Mesenchymal stem cell (in vitro differentiated cells and primary cell): Measurements from ENCODE around the gene CARD11.
A peak's percentile ranks its signal among the peaks of the same experiment; 100 is the strongest.

Experiments
- DNase-seq: peaks from one replicate; pipeline ENCODE4 v3.0.0-alpha.2; 2013
- H2AFZ ChIP-seq: one replicate; pipeline ENCODE4 v1.6.1; 2013; ENCODE audit warnings: low read depth, mild to moderate bottlenecking, control low read depth, inconsistent platforms, low read length, moderate library complexity
- H2AK5ac ChIP-seq: 2 replicates; pipeline ENCODE4 v1.6.1; 2013; ENCODE audit warnings: low read length, moderate library complexity, mild to moderate bottlenecking, inconsistent platforms; ENCODE audit not compliant: severe bottlenecking
- H2BK120ac ChIP-seq: one replicate; pipeline ENCODE4 v1.6.1; 2013; ENCODE audit warnings: low read depth, mild to moderate bottlenecking, inconsistent platforms, low read length, moderate library complexity
- H2BK12ac ChIP-seq, 2 experiments: one replicate each; pipeline ENCODE4 v1.6.1; 2013; ENCODE audit warnings: inconsistent platforms in 2 of 2, low read length in 2 of 2, mild to moderate bottlenecking in 2 of 2, moderate library complexity in 2 of 2, control low read depth in 1 of 2
- H2BK15ac ChIP-seq: one replicate; pipeline ENCODE4 v1.6.1; 2013; ENCODE audit warnings: mild to moderate bottlenecking, low read depth, inconsistent platforms; ENCODE audit not compliant: poor library complexity, severe bottlenecking
- H2BK5ac ChIP-seq: 2 replicates; pipeline ENCODE4 v1.6.1; 2013; ENCODE audit warnings: low read depth, mild to moderate bottlenecking, low read length, control low read depth, inconsistent platforms; ENCODE audit not compliant: poor library complexity, severe bottlenecking
- H3K14ac ChIP-seq, 2 experiments: one replicate each; pipeline ENCODE4 v1.6.1; 2013; ENCODE audit warnings: inconsistent platforms in 2 of 2, low read length in 2 of 2, control low read depth in 1 of 2, mild to moderate bottlenecking in 1 of 2, moderate library complexity in 1 of 2
- H3K18ac ChIP-seq, 2 experiments: one replicate each; pipeline ENCODE4 v1.6.1; 2013; ENCODE audit warnings: inconsistent platforms in 2 of 2, low read length in 2 of 2, control low read depth in 1 of 2, low read depth in 1 of 2, mild to moderate bottlenecking in 1 of 2
- H3K23ac ChIP-seq, 2 experiments: one replicate each; pipeline ENCODE4 v1.6.1; 2013; ENCODE audit warnings: inconsistent platforms in 2 of 2, low read length in 2 of 2, mild to moderate bottlenecking in 2 of 2, moderate library complexity in 2 of 2, control low read depth in 1 of 2
- H3K27ac ChIP-seq: 2 replicates; pipeline ENCODE4 v1.5.1; 2013; ENCODE audit warnings: mild to moderate bottlenecking, moderate library complexity, low read length, control low read depth, inconsistent platforms; ENCODE audit not compliant: poor library complexity, severe bottlenecking
- H3K27me3 ChIP-seq, 2 experiments: 2 replicates each; pipeline versions ENCODE4 v1.6.1 to v1.7.0; 2013; ENCODE audit warnings: low read length in 2 of 2, mild to moderate bottlenecking in 2 of 2, moderate library complexity in 2 of 2, control low read depth in 1 of 2, inconsistent platforms in 1 of 2; ENCODE audit not compliant: control insufficient read depth in 1 of 2, insufficient read depth in 1 of 2
- H3K36me3 ChIP-seq, 2 experiments: 2 replicates each; pipeline versions ENCODE4 v1.6.1 to v1.7.0; 2013; ENCODE audit warnings: low read length in 2 of 2, control low read depth in 1 of 2, inconsistent platforms in 1 of 2, low read depth in 1 of 2, mild to moderate bottlenecking in 1 of 2; ENCODE audit not compliant: insufficient read depth in 2 of 2, control insufficient read depth in 1 of 2
- H3K4ac ChIP-seq, 2 experiments: one replicate each; pipeline ENCODE4 v1.6.1; 2013; ENCODE audit warnings: inconsistent platforms in 2 of 2, low read length in 2 of 2, mild to moderate bottlenecking in 2 of 2, moderate library complexity in 2 of 2, control low read depth in 1 of 2, low read depth in 1 of 2
- H3K4me1 ChIP-seq: 2 replicates; pipeline ENCODE4 v1.6.1; 2013; ENCODE audit warnings: low read depth, low read length, control low read depth; ENCODE audit not compliant: control insufficient read depth, insufficient read depth
- H3K4me2 ChIP-seq: 2 replicates; pipeline ENCODE4 v1.6.1; 2013; ENCODE audit warnings: low read length, mild to moderate bottlenecking, inconsistent platforms; ENCODE audit not compliant: poor library complexity, severe bottlenecking
- H3K4me3 ChIP-seq, 2 experiments: 2 replicates each; pipeline versions ENCODE4 v1.5.1 to v1.7.0; 2013; ENCODE audit warnings: low read length in 2 of 2, mild to moderate bottlenecking in 2 of 2, control low read depth in 1 of 2, low read depth in 1 of 2; ENCODE audit not compliant: insufficient read depth in 1 of 2
- H3K79me1 ChIP-seq: replicated peaks from 2 replicates; pipeline ENCODE4 v1.6.1; 2013; ENCODE audit warnings: mild to moderate bottlenecking, control low read depth, low read length, inconsistent platforms; ENCODE audit not compliant: poor library complexity, severe bottlenecking
- H3K9ac ChIP-seq: 2 replicates; pipeline ENCODE4 v1.7.0; 2013; ENCODE audit warnings: mild to moderate bottlenecking, low read length, moderate library complexity
- H3K9me3 ChIP-seq: 2 replicates; pipeline ENCODE4 v1.7.0; 2013; ENCODE audit warnings: mild to moderate bottlenecking, low read length; ENCODE audit not compliant: control insufficient read depth
- H4K8ac ChIP-seq: one replicate; pipeline ENCODE4 v1.6.1; 2013; ENCODE audit warnings: inconsistent platforms, mild to moderate bottlenecking, low read length, moderate library complexity
- H4K91ac ChIP-seq: one replicate; pipeline ENCODE4 v1.6.1; 2013; ENCODE audit warnings: mild to moderate bottlenecking, low read length, inconsistent platforms
- WGBS: methylation state at CpG from one replicate; pipeline ENCODE4 v1.1.7; 2013; ENCODE audit warnings: mixed read lengths; 5-methylcytosine and 5-hydroxymethylcytosine counted together

Gene CARD11

DNA sequence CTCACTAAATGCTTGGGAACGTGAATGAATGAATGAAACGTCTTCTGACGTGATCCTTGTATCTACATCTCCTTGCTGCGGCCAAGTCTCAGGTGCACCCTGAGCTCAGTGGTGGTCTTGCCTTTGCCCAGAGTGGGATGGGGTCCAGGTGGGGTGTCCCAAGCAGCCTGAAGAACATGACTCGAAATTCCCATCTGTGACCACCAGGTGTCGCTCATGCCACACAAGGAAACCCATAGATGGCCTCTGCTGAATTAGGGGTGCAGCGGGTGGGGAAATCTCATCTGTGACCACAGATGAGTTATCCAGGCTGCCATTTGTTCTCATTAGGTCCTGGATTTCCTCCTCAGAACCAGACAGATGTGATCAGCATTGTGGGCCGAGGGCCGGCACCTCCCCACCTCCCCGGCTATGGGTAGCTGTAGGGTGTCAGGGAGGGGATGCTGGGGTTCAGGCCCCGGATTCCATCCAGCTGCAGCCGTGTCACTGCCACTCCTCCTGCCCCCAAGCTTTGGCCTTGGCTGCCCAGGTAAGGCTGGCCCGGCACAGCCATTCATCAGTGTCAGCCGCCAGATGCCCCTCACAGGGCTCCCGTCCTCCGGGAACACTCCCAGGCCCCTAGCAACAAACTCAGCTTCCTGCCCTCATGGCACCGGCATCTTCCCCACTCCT, 178.5 kb downstream of the CARD11 start:
- H3K4me1 ChIP-seq, result peaks cover 24% of the 10 kb centered on the region
- H2AFZ ChIP-seq, result no peak overlapping the region
- H3K9me3 ChIP-seq, result no peaks in the 10 kb centered on the region
- no peak overlapping the region for H3K27ac ChIP-seq
- peak overlapping the region; percentile 56 for H2BK120ac ChIP-seq
- no peaks in the 10 kb centered on the region for H3K36me3 ChIP-seq
- 66% methylated on average over 17 of the region's 17 CpGs for WGBS
- peak overlapping the region; percentile 0 to 57 for H3K4ac ChIP-seq
- no peak overlapping the region for H3K23ac ChIP-seq
- no peak overlapping the region for H3K4me3 ChIP-seq
- no peak overlapping the region for H3K4me2 ChIP-seq
- H3K27me3 ChIP-seq, result no peaks in the 10 kb centered on the region
- peak overlapping the region; percentile 60 for H2BK15ac ChIP-seq
- peak; percentile 78 for DNase-seq
- no peak overlapping the region for H3K9ac ChIP-seq
- no peaks in the 10 kb centered on the region for H3K79me1 ChIP-seq
- no peak overlapping the region for H3K14ac ChIP-seq
- H4K91ac ChIP-seq, result peak overlapping the region; percentile 74
- no peak overlapping the region for H2BK5ac ChIP-seq
- H2BK12ac ChIP-seq, result peak overlapping the region; percentile 94 to 98
- H4K8ac ChIP-seq, result peak overlapping the region; percentile 89
- H3K18ac ChIP-seq, result peak overlapping the region; percentile 44 to 82
- H2AK5ac ChIP-seq, result no peak overlapping the region

DNA sequence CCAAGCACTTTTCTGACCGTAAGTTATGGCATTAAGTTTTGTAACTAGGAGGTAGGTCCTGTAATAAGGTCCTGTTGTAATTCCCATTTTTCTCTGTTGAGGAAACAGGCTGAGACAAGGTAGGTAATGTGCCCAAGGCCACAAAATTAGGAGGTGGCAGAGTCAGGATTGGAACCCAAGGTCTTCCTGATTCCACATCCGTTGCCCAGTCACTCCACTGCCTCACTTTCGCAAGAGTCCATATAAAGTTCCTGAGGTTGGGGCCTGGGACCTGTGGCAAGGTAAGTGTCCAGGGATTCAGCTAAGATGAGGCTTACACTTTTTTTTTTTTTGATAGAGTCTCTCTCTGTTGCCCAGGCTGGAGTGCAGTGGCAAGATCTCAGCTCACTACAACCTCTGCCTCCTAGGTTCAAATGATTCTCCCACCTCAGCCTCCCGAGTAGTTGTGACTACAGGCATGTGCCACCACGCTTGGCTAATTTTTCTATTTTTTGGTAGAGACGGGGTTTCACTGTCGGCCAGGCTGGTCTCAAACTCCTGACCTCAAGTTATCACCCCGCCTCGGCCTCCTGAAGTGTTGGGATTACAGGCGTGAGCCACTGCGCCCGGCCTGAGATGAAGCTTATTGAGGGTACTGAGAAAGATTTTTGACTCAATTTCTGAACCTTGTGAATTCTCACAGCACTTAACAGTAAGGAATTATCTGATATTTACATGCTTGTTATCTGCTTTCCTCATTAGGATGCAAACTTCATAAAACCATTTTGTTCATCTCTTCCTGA, 179.3 kb downstream of the CARD11 start:
- no peak for DNase-seq
- H3K23ac ChIP-seq, result no peak overlapping the region
- peak overlapping the region; percentile 89 for H2BK120ac ChIP-seq
- no peaks in the 10 kb centered on the region for H3K36me3 ChIP-seq
- H3K27me3 ChIP-seq, result no peaks in the 10 kb centered on the region
- peak overlapping the region; percentile 19 for H2BK5ac ChIP-seq
- H3K9me3 ChIP-seq, result no peaks in the 10 kb centered on the region
- WGBS, result 83% methylated on average over 8 of the region's 12 CpGs
- peak overlapping the region; percentile 96 for H4K91ac ChIP-seq
- H3K4me2 ChIP-seq, result no peak overlapping the region
- H3K9ac ChIP-seq, result peak overlapping the region; percentile 90
- H3K27ac ChIP-seq, result peak overlapping the region; percentile 96
- H3K4ac ChIP-seq, result peak overlapping the region; percentile 48 to 85
- peak overlapping the region; percentile 93 to 98 for H3K18ac ChIP-seq
- no peak overlapping the region for H2AFZ ChIP-seq
- H2BK12ac ChIP-seq, result peak overlapping the region; percentile 94 to 98
- peak overlapping the region; percentile 86 for H2BK15ac ChIP-seq
- H3K14ac ChIP-seq, result peak overlapping the region in 1 of 2 experiments; percentile 44
- no peaks in the 10 kb centered on the region for H3K79me1 ChIP-seq
- peak overlapping the region in 1 of 2 experiments; percentile 65 for H3K4me3 ChIP-seq
- H3K4me1 ChIP-seq, result peaks cover 23% of the 10 kb centered on the region
- peak overlapping the region; percentile 11 for H2AK5ac ChIP-seq
- H4K8ac ChIP-seq, result peak overlapping the region; percentile 94

DNA sequence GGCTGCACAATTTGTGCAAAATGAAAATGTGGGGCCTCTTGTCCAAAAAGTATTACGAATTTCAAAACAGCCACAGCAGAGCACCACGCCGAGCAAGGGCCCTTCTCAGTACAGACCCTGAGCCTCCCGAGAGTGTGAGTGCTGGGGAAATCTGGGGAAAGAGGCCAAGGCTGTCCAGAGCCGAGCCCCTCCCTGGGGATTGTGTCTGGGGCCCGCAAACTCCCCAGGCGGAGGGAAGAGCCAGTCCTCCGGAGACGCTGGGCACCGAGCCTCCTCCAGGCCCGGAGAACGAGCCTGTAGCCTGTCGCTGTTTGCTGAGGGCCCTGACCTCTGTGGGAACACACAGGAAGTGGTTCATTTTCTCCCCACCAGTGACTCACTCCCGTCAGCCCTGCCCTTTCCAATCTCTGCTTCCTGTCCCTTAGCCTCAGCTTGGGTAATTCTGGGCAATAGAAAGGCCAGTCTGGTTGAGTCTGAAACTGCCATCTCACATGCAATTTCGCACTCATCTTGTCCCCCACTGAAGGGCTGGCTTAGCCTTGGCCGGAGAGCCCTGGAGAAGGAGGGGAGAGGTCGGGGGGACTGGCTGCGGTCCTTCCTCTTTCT, 180.1 kb downstream of the CARD11 start:
- Histone ChIP-seq H3K18ac (peak overlapping the region; percentile 99 to 100), H4K8ac (peak overlapping the region; percentile 100), H2BK5ac (peak overlapping the region; percentile 77), H3K79me1 (no peaks in the 10 kb centered on the region), H4K91ac (peak overlapping the region; percentile 100), H3K23ac (no peak overlapping the region), H3K4me1 (peaks cover 23% of the 10 kb centered on the region), H3K4me3 (peak overlapping the region in 1 of 2 experiments; percentile 65), H3K27ac (peak overlapping the region; percentile 96), H3K4me2 (peak overlapping the region; percentile 40), H3K4ac (peak overlapping the region; percentile 100), H3K14ac (no peak overlapping the region), H2BK120ac (peak overlapping the region; percentile 100), H3K9me3 (no peaks in the 10 kb centered on the region), H2AFZ (no peak overlapping the region), H3K9ac (peak overlapping the region; percentile 90), H3K36me3 (no peaks in the 10 kb centered on the region), H2AK5ac (no peak overlapping the region), H2BK12ac (peak overlapping the region; percentile 65 to 97), H3K27me3 (no peaks in the 10 kb centered on the region), H2BK15ac (no peak overlapping the region)
- peak; percentile 100 for DNase-seq
- 4% methylated on average over 8 of the region's 18 CpGs for WGBS
